Stomach (tissue), 4 donors: ENCODE results near the gene CRY2.

ENCODE experiments used
- CTCF ChIP-seq, 7 experiments: fragments of 450-650 bp in 4 of 7; fragments of 200-600 bp in 3 of 7; sonication (generic) in 3 of 7; IDR thresholded peaks; one replicate each; pipeline ENCODE4 v1.5.1; 2016 to 2019; ENCODE audit warnings: antibody characterized with exemption in 7 of 7, control low read depth in 2 of 7, mild to moderate bottlenecking in 1 of 7
- EP300 ChIP-seq: sonication (generic); formaldehyde crosslinking; IDR thresholded peaks from one replicate; pipeline ENCODE4 v1.6.1; 2017; ENCODE audit warnings: antibody characterized with exemption
- POLR2A ChIP-seq, 4 donors: fragments of 450-650 bp; IDR thresholded peaks; one replicate each; pipeline ENCODE4 v1.6.1; 2016; ENCODE audit warnings: antibody characterized with exemption in 4 of 4, control low read depth in 2 of 4, mild to moderate bottlenecking in 1 of 4, moderate library complexity in 1 of 4

- no peak for TF ChIP-seq CTCF (IDR thresholded peaks at IDR 0.05)
- TF ChIP-seq POLR2A (IDR thresholded peaks at IDR 0.05), result no peak
- no peak for TF ChIP-seq EP300
These were observed 35.5 kb upstream of the CRY2 start for GRCh38 chr11:45811571-45812290.
